GM12875 (cell line): ENCODE results near the gene HMCES.
A peak's percentile ranks its signal among the peaks of the same experiment; 100 is the strongest.

Experiments used
- H3K4me3 ChIP-seq: one replicate; pipeline ENCODE4 v1.5.1; 2011; ENCODE audit warnings: low read depth, low read length, control low read depth
- CTCF ChIP-seq: IDR thresholded peaks from 2 replicates; pipeline ENCODE4 v1.5.1; 2011; ENCODE audit warnings: low read depth, mild to moderate bottlenecking, control low read depth, inconsistent platforms, low read length, moderate library complexity, borderline replicate concordance; ENCODE audit not compliant: insufficient read depth

Gene HMCES

GRCh38 chr3:129246636-129247035 is 32.0 kb upstream of the HMCES start:
- no peak for TF ChIP-seq CTCF
- no peak overlapping the region for H3K4me3 ChIP-seq

GRCh38 chr3:129248286-129248979 is 30.2 kb upstream of the HMCES start:
- peak overlapping the region; percentile 62 for H3K4me3 ChIP-seq
- no peak for TF ChIP-seq CTCF

- H3K4me3 ChIP-seq: peak within 1 kb of the TSS; percentile 62
- no peak for TF ChIP-seq CTCF
Measured at GRCh38 chr3:129249284-129250065, 29.2 kb upstream of the HMCES start, which contains the start of gene COPG1. Gene COPG1, plus strand, starts transcription at chr3:129249606. Its CDS starts 104 bp downstream, at chr3:129249710.

GRCh38 chr3:129252748-129253147 is 25.9 kb upstream of the HMCES start:
- TF ChIP-seq CTCF: no peak
- no peak overlapping the region for H3K4me3 ChIP-seq

GRCh38 chr3:129254536-129255230 is 24.0 kb upstream of the HMCES start:
- TF ChIP-seq CTCF: no peak

GRCh38 chr3:129256270-129256669 is 22.4 kb upstream of the HMCES start:
- TF ChIP-seq CTCF: no peak
- H3K4me3 ChIP-seq: no peak overlapping the region

More at GRCh38 chr3:129254536-129255230, 24.0 kb upstream of the HMCES start:
- no peak overlapping the region for H3K4me3 ChIP-seq
